ENCODE measurements around the gene SUN1. TPM values are rescaled to one million over a fixed set of nuclear protein-coding genes. Genes with fewer than 3 reads are reported as not detected.

The SUN1 gene
- polyA plus RNA-seq, 3 donors: 44.2 to 154 (median 51.5) TPM

DNA sequence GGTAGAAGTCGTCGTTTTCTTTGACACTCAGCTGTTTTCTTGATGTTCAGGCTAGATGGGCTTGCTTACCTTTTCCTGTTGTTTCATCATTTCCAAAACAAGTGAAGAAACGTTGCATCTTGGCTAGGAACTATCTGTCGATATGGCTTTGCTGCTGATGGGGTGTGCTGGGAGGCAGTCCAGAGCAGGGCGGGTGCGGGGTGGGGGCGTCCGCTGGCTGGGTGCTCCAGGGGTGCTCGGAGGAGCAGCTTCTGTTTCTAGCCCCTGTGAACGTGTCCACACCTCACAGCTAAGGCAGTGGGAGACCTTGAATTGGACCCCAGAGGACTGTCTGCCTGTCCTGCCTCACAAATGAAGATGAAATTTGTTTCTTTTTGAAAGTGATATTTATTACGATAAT is 7.6 kb upstream of the SUN1 start:
- H3K9ac ChIP-seq (ENCODE audit: insufficient read depth, low read length, poor library complexity, severe bottlenecking): no peak overlapping the region
- DNase-seq: no peak
- no peak overlapping the region for H2AFZ ChIP-seq (ENCODE audit: insufficient read depth, low read depth, low read length, poor library complexity, severe bottlenecking)
- H3K27ac ChIP-seq (ENCODE audit: low read depth in 1 of 2, low read length in 2 of 2): no peak overlapping the region
- TF ChIP-seq, protein P1, sequence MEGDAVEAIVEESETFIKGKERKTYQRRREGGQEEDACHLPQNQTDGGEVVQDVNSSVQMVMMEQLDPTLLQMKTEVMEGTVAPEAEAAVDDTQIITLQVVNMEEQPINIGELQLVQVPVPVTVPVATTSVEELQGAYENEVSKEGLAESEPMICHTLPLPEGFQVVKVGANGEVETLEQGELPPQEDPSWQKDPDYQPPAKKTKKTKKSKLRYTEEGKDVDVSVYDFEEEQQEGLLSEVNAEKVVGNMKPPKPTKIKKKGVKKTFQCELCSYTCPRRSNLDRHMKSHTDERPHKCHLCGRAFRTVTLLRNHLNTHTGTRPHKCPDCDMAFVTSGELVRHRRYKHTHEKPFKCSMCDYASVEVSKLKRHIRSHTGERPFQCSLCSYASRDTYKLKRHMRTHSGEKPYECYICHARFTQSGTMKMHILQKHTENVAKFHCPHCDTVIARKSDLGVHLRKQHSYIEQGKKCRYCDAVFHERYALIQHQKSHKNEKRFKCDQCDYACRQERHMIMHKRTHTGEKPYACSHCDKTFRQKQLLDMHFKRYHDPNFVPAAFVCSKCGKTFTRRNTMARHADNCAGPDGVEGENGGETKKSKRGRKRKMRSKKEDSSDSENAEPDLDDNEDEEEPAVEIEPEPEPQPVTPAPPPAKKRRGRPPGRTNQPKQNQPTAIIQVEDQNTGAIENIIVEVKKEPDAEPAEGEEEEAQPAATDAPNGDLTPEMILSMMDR (IDR thresholded peaks at IDR 0.05): no peak
- Mint-ChIP-seq H3K27ac (no peak overlapping the region), H3K9me3 (peaks cover 0 to 2% (median 0%) of the 10 kb centered on the region in 7 donors), H3K4me3 (no peak overlapping the region), H3K4me1 (peaks cover 10% of the 10 kb centered on the region), H3K27me3 (ENCODE audit: low read depth in 3 of 3) (peaks cover 10 to 30% (median 12%) of the 10 kb centered on the region in 3 donors), H3K36me3 (peaks cover 45 to 77% of the 10 kb centered on the region in 2 donors)
- intact Hi-C loops (cut with micrococcal nuclease): no loop called here
- no peaks in the 10 kb centered on the region for H3K9me3 ChIP-seq (replicated peaks in 1 of 2; ENCODE audit: control insufficient read depth in 1 of 2, insufficient read depth in 1 of 2, low read length in 2 of 2)
- H3K4me3 ChIP-seq (replicated peaks in 1 of 3; ENCODE audit: low read depth in 2 of 3, low read length in 3 of 3): no peak overlapping the region
- 92% methylated on average over 10 of the region's 11 CpGs for WGBS (ENCODE audit: insufficient coverage)
- H3K4me1 ChIP-seq (ENCODE audit: control insufficient read depth in 1 of 2, insufficient read depth in 2 of 2, low read length in 2 of 2): no peaks in the 10 kb centered on the region
- peaks cover 0 to 33% of the 10 kb centered on the region in 2 donors for H3K36me3 ChIP-seq (replicated peaks in 1 of 2; ENCODE audit: control insufficient read depth in 1 of 2, insufficient read depth in 2 of 2, low read length in 2 of 2)
- H3K27me3 ChIP-seq (ENCODE audit: control insufficient read depth in 2 of 2, insufficient read depth in 2 of 2, low read length in 2 of 2): peaks cover 0 to 7% of the 10 kb centered on the region in 2 donors
- H3K79me2 ChIP-seq (ENCODE audit: insufficient read depth, low read length): peaks cover 71% of the 10 kb centered on the region
- peaks cover 100% of the 10 kb centered on the region for H4K20me1 ChIP-seq (ENCODE audit: insufficient read depth, low read length)
- no peak overlapping the region for H3K4me2 ChIP-seq (replicated peaks; ENCODE audit: extremely low read depth, low read length, poor library complexity, severe bottlenecking)

DNA sequence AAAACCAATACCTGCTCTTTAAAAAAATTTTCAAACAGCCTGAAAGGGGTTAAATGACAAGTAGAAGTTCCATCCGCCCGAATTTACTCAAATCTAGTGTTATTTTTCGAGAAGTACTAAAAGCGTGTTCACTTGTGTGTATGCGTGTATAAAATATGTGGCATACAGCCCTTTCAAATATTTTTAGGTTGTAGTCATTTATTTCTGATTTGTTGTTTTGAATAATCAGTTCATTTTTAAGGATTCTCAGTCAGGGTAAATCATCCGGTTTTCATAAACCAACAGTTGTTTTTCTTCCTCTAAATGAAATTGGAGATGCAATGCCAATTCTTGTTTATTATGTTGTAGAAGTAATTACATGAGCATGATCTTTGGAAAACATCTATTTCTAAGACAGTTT is 6.9 kb upstream of the SUN1 start:
- H3K27me3 ChIP-seq (ENCODE audit: control insufficient read depth in 2 of 2, insufficient read depth in 2 of 2, low read length in 2 of 2): peaks cover 0 to under 1% of the 10 kb centered on the region in 2 donors
- no peak overlapping the region for H3K9ac ChIP-seq (ENCODE audit: insufficient read depth, low read length, poor library complexity, severe bottlenecking)
- H3K4me3 ChIP-seq (replicated peaks in 1 of 3; ENCODE audit: low read depth in 2 of 3, low read length in 3 of 3): no peak overlapping the region
- H3K9me3 ChIP-seq (replicated peaks in 1 of 2; ENCODE audit: control insufficient read depth in 1 of 2, insufficient read depth in 1 of 2, low read length in 2 of 2): no peaks in the 10 kb centered on the region
- peaks cover 0 to 2% (median 0%) of the 10 kb centered on the region in 7 donors for H3K9me3 Mint-ChIP-seq
- peaks cover 8 to 30% (median 14%) of the 10 kb centered on the region in 3 donors for H3K27me3 Mint-ChIP-seq (ENCODE audit: low read depth in 3 of 3)
- intact Hi-C loops (cut with micrococcal nuclease): no loop called here
- peaks cover 100% of the 10 kb centered on the region for H4K20me1 ChIP-seq (ENCODE audit: insufficient read depth, low read length)
- WGBS (ENCODE audit: insufficient coverage): 96% methylated on average over 5 of the region's 6 CpGs
- no peak overlapping the region for H3K4me2 ChIP-seq (replicated peaks; ENCODE audit: extremely low read depth, low read length, poor library complexity, severe bottlenecking)
- TF ChIP-seq, protein P1 (IDR thresholded peaks at IDR 0.05): no peak
- no peaks in the 10 kb centered on the region for H3K4me1 ChIP-seq (ENCODE audit: control insufficient read depth in 1 of 2, insufficient read depth in 2 of 2, low read length in 2 of 2)
- DNase-seq: no peak
- H3K4me1 Mint-ChIP-seq: peaks cover 9% of the 10 kb centered on the region
- no peak overlapping the region for H3K27ac ChIP-seq (ENCODE audit: low read depth in 1 of 2, low read length in 2 of 2)
- no peak overlapping the region for H2AFZ ChIP-seq (ENCODE audit: insufficient read depth, low read depth, low read length, poor library complexity, severe bottlenecking)
- peaks cover 69% of the 10 kb centered on the region for H3K79me2 ChIP-seq (ENCODE audit: insufficient read depth, low read length)
- H3K27ac Mint-ChIP-seq: no peak overlapping the region
- peaks cover 44 to 71% of the 10 kb centered on the region in 2 donors for H3K36me3 Mint-ChIP-seq
- H3K36me3 ChIP-seq (replicated peaks in 1 of 2; ENCODE audit: control insufficient read depth in 1 of 2, insufficient read depth in 2 of 2, low read length in 2 of 2): peaks cover 0 to 33% of the 10 kb centered on the region in 2 donors
- no peak overlapping the region for H3K4me3 Mint-ChIP-seq
